ENCODE measurements around the gene TXNDC8.

TXNDC8 gene

GRCh38 chr9:110298043-110298605 lies 39.5 kb downstream of the TXNDC8 start:
- DNase-seq (ENCODE audit: low read depth in 2 of 2): no peak
- H3K4me3 ChIP-seq (replicated peaks in 1 of 2; ENCODE audit: low read depth in 2 of 2, low read length in 2 of 2): no peak overlapping the region
- TF ChIP-seq, protein P1, sequence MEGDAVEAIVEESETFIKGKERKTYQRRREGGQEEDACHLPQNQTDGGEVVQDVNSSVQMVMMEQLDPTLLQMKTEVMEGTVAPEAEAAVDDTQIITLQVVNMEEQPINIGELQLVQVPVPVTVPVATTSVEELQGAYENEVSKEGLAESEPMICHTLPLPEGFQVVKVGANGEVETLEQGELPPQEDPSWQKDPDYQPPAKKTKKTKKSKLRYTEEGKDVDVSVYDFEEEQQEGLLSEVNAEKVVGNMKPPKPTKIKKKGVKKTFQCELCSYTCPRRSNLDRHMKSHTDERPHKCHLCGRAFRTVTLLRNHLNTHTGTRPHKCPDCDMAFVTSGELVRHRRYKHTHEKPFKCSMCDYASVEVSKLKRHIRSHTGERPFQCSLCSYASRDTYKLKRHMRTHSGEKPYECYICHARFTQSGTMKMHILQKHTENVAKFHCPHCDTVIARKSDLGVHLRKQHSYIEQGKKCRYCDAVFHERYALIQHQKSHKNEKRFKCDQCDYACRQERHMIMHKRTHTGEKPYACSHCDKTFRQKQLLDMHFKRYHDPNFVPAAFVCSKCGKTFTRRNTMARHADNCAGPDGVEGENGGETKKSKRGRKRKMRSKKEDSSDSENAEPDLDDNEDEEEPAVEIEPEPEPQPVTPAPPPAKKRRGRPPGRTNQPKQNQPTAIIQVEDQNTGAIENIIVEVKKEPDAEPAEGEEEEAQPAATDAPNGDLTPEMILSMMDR (IDR thresholded peaks at IDR 0.05; ENCODE audit: low read depth, low read length): no peak

DNA sequence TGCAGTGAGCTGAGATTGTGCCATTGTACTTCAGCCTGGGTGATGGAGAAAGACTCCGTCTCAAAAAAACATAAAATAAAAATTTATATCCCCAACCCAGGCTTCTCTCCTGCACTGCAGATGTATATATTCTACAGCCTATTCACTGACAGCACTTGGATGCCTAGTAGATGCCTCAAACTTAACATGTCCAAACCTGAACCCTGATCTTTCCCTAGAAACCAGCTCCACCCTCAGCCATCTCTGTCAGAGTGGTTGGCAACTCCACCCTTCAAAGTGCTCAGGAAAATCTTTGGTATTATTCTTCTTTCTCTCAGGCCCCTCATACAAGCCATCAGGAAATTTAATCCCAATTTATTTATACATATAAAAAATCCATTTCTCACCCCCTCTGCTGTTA lies 44.4 kb downstream of the TXNDC8 start:
- DNase-seq (ENCODE audit: low read depth in 2 of 2): no peak
- no peak overlapping the region for H3K4me3 ChIP-seq (replicated peaks in 1 of 2; ENCODE audit: low read depth in 2 of 2, low read length in 2 of 2)
- TF ChIP-seq, protein P1 (IDR thresholded peaks at IDR 0.05; ENCODE audit: low read depth, low read length): no peak

DNA sequence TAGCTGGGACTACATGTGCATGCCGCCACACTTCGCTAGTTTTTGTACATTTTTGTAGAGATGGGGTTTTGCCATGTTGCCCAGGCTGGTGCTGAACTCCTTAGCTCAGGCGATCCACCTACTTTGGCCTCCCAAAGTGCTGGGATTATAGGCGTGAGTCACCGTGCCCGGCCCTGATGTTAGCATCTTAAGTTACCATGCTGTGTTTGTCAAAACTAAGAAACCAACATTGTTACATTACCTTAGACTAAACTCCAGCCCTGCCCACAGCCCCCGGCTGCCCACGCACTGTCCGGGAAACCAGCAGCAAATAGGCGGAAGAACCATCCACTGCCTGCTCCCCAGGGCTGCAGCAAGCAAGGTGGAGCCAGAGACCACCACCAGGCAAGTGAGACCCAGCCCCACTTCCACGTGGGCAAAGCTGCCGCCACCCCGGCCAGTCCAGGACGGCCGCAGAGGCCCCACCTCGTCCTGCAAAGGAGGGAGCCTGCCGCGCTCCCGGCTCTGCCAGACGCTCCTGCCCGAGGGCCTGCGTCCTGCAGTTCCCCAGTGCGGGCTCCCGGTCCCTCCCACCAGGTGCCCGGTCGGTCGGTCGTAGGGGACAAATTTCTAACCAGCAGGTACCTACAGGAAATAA lies 45.6 kb downstream of the TXNDC8 start:
- DNase-seq (ENCODE audit: low read depth in 2 of 2): no peak
- TF ChIP-seq, protein P1 (IDR thresholded peaks at IDR 0.05; ENCODE audit: low read depth, low read length): no peak
- H3K4me3 ChIP-seq (replicated peaks in 1 of 2; ENCODE audit: low read depth in 2 of 2, low read length in 2 of 2): no peak overlapping the region

DNA sequence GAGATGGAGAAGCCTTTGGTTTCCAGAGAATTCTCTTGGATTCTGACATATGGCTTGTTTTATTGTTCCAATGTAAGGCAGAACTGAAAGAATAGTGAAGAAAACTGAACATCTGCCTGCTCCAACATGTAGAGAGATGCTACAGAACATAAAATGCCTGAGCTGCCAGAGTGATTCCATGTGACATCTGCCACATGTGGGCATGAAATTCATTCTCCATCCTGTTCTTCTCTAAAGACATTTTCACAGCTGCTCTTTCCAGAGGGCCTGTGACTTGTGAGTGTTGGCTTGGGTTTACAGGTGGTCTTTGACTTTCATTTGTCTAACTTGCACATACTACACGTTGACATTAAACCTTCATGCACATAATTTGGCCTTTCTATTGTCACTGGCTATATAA lies 47.7 kb downstream of the TXNDC8 start:
- no peak for DNase-seq (ENCODE audit: low read depth in 2 of 2)
- H3K4me3 ChIP-seq (replicated peaks in 1 of 2; ENCODE audit: low read depth in 2 of 2, low read length in 2 of 2): no peak overlapping the region
- TF ChIP-seq, protein P1 (IDR thresholded peaks at IDR 0.05; ENCODE audit: low read depth, low read length): no peak

DNA sequence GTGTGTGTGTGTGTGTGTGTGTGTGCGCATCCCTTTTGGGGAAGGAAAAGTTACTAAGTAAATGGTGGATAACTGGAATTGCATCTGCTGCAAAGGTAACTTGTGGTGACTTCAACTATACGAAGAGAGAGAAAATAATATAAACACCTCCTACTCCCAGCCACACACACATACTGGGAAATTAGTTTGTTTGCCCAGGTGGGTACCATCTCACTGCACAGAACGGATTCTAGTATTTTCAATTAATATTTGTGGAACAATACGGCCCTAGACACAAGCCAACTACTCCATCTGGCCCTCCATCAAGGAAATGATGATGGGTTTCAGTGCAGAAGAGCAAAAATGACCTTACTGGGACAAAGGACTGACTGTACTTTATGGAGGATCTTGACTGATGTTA lies 49.2 kb downstream of the TXNDC8 start:
- TF ChIP-seq, protein P1 (IDR thresholded peaks at IDR 0.05; ENCODE audit: low read depth, low read length): no peak
- no peak for DNase-seq (ENCODE audit: low read depth in 2 of 2)
- H3K4me3 ChIP-seq (replicated peaks in 1 of 2; ENCODE audit: low read depth in 2 of 2, low read length in 2 of 2): no peak overlapping the region

GRCh38 chr9:110287289-110287680 lies 50.4 kb downstream of the TXNDC8 start:
- no peak overlapping the region for H3K4me3 ChIP-seq (replicated peaks in 1 of 2; ENCODE audit: low read depth in 2 of 2, low read length in 2 of 2)
- DNase-seq (ENCODE audit: low read depth in 2 of 2): no peak
- TF ChIP-seq, protein P1 (IDR thresholded peaks at IDR 0.05; ENCODE audit: low read depth, low read length): no peak

All from cardiac fibroblast (primary cell).